ENCODE results near the gene ZNF831. TPM values are rescaled to one million over a fixed set of nuclear protein-coding genes. Genes with fewer than 3 reads are reported as not detected.

Gene ZNF831
- total and polyA plus RNA-seq, 4 donors: 0.02 to 0.10 (median 0.06) TPM; not detected in 1

DNA sequence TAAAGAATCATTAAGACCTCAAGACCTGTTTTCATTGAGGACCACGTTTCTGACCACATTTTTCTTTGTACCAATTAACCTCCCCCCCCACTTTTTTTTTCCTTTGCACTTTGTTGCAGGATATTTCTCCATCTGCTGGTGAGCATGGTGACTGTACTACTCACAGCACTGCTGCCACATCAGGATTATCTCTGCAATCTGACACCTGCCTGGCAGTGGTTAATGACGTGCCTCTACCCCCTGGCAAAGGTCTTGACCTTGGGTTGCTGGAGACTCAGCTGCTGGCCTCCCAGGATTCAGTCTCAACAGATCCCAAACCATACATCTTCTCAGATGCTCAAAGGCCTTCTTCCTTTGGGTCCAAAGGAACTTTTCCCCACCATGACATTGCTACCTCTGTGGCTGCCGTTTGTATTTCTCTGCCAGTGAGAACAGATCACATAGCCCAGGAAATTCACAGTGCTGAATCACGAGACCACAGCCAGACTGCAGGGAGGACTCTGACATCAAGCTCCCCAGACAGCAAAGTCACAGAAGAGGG is 90.2 kb downstream of the ZNF831 start:
- Histone ChIP-seq H3K36me3 (ENCODE audit: control insufficient read depth, insufficient read depth, low read length) (no peaks in the 10 kb centered on the region), H3K4me1 (ENCODE audit: control insufficient read depth, insufficient read depth, low read length) (no peaks in the 10 kb centered on the region), H3K4me3 (ENCODE audit: low read depth, low read length) (no peak overlapping the region), H3K27ac (ENCODE audit: low read depth, low read length) (no peak overlapping the region), H3K9me3 (ENCODE audit: control insufficient read depth, insufficient read depth, low read length) (peaks cover 2% of the 10 kb centered on the region), H3K27me3 (ENCODE audit: control insufficient read depth, insufficient read depth, low read length) (peaks cover 3% of the 10 kb centered on the region)
- 66% methylated on average over 4 of the region's 4 CpGs for WGBS (ENCODE audit: insufficient coverage)
- no peak for DNase-seq (ENCODE audit: low read depth in 4 of 6, low spot score in 6 of 6)

DNA sequence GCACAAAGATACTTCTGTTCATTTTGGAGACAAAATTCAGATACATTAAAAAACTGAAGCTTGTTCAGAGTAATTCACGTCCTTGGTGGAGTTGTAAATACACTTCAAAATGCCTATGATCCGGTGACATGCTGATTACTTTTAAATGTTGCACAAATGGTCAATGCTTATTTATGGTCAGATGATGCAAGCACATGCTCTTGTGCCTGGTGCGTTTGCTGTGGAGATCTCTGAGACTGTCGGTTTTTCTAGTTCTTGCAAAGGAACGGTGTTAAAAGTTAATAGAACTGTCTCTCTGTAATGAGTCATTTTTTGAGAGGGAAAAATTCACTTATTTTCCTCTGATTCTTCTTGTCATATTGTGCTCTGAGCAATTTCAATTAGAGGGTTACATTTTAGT is 91.6 kb downstream of the ZNF831 start:
- peaks cover 2% of the 10 kb centered on the region for H3K9me3 ChIP-seq (ENCODE audit: control insufficient read depth, insufficient read depth, low read length)
- peaks cover 3% of the 10 kb centered on the region for H3K27me3 ChIP-seq (ENCODE audit: control insufficient read depth, insufficient read depth, low read length)
- no peaks in the 10 kb centered on the region for H3K36me3 ChIP-seq (ENCODE audit: control insufficient read depth, insufficient read depth, low read length)
- H3K27ac ChIP-seq (ENCODE audit: low read depth, low read length): no peak overlapping the region
- H3K4me1 ChIP-seq (ENCODE audit: control insufficient read depth, insufficient read depth, low read length): no peaks in the 10 kb centered on the region
- DNase-seq (ENCODE audit: low read depth in 4 of 6, low spot score in 6 of 6): no peak
- no peak overlapping the region for H3K4me3 ChIP-seq (ENCODE audit: low read depth, low read length)
- 76% methylated on average over 4 of the region's 5 CpGs for WGBS (ENCODE audit: insufficient coverage)

DNA sequence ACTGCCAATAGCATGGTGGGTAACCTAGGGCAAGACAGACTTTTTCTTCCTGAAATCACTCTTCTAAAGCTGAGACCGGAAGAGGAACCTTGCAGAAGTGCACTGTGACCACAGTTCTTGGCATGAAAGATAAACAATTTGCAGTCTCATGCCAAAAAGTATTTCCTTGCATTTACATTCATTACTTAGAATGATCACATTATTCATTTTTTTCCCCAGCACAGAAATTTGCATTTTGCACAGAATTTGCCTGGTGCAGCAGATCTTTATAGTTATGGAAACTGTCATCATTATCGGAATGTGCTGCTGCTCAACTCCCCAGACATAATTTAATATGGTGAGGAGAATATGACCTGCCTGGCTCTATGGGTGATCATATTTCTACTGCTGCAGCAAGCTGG is 94.6 kb downstream of the ZNF831 start:
- 100% methylated on average over 1 of the region's 2 CpGs for WGBS (ENCODE audit: insufficient coverage)
- DNase-seq (ENCODE audit: low read depth in 4 of 6, low spot score in 6 of 6): peak in 1 of 6 donors; percentile 56
- peaks cover 3% of the 10 kb centered on the region for H3K27me3 ChIP-seq (ENCODE audit: control insufficient read depth, insufficient read depth, low read length)
- no peak overlapping the region for H3K27ac ChIP-seq (ENCODE audit: low read depth, low read length)
- H3K4me1 ChIP-seq (ENCODE audit: control insufficient read depth, insufficient read depth, low read length): no peaks in the 10 kb centered on the region
- H3K9me3 ChIP-seq (ENCODE audit: control insufficient read depth, insufficient read depth, low read length): no peaks in the 10 kb centered on the region
- no peaks in the 10 kb centered on the region for H3K36me3 ChIP-seq (ENCODE audit: control insufficient read depth, insufficient read depth, low read length)
- no peak overlapping the region for H3K4me3 ChIP-seq (ENCODE audit: low read depth, low read length)

DNA sequence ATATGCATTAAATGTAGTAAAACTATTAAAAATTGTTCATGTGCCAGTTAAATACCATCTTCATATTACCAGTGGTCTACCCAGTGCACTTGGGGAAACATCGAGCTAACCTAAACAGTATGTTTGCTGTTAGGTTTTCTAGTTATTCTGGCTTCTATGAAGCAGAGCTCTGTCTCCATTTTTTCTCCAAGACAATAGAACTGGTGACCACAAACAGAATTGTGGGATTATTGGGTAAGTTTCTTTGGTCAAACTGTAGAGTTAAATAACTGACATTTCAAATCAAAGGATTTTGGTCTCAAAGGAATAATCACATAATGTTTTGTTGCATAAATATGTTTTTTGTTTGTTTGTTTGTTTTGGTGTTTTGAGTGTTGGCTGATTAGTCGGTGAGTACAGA is 96.3 kb downstream of the ZNF831 start:
- Histone ChIP-seq H3K27me3 (ENCODE audit: control insufficient read depth, insufficient read depth, low read length) (peaks cover 4% of the 10 kb centered on the region), H3K27ac (ENCODE audit: low read depth, low read length) (no peak overlapping the region), H3K4me1 (ENCODE audit: control insufficient read depth, insufficient read depth, low read length) (no peaks in the 10 kb centered on the region), H3K36me3 (ENCODE audit: control insufficient read depth, insufficient read depth, low read length) (no peaks in the 10 kb centered on the region), H3K4me3 (ENCODE audit: low read depth, low read length) (no peak overlapping the region), H3K9me3 (ENCODE audit: control insufficient read depth, insufficient read depth, low read length) (no peaks in the 10 kb centered on the region)
- no peak for DNase-seq (ENCODE audit: low read depth in 4 of 6, low spot score in 6 of 6)
- 71% methylated on average over 1 of the region's 2 CpGs for WGBS (ENCODE audit: insufficient coverage)

DNA sequence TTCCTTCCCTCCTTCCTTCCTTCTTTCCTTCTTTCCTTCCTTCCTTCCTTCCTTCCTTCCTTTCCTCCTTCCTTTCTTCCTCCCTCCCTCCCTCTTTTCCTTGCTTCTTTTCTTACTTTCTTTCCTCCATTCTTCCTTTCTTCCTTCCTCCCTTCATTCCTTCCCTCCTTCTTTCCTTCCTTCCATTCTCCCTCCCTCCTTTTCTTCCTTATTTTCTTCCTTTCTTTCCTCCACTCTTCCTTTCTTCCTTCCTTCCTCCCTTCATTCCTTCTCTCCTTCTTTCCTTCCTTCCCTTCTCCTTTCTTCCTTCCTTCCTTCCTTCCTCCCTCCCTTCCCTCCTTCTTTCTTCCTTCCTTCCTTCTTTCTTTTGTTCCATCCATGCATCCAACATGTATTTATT is 101.7 kb downstream of the ZNF831 start:
- Histone ChIP-seq H3K27me3 (ENCODE audit: control insufficient read depth, insufficient read depth, low read length) (peaks cover 2% of the 10 kb centered on the region), H3K4me3 (ENCODE audit: low read depth, low read length) (no peak overlapping the region), H3K4me1 (ENCODE audit: control insufficient read depth, insufficient read depth, low read length) (no peaks in the 10 kb centered on the region), H3K9me3 (ENCODE audit: control insufficient read depth, insufficient read depth, low read length) (no peaks in the 10 kb centered on the region), H3K27ac (ENCODE audit: low read depth, low read length) (no peak overlapping the region), H3K36me3 (ENCODE audit: control insufficient read depth, insufficient read depth, low read length) (no peaks in the 10 kb centered on the region)
- no peak for DNase-seq (ENCODE audit: low read depth in 4 of 6, low spot score in 6 of 6)

DNA sequence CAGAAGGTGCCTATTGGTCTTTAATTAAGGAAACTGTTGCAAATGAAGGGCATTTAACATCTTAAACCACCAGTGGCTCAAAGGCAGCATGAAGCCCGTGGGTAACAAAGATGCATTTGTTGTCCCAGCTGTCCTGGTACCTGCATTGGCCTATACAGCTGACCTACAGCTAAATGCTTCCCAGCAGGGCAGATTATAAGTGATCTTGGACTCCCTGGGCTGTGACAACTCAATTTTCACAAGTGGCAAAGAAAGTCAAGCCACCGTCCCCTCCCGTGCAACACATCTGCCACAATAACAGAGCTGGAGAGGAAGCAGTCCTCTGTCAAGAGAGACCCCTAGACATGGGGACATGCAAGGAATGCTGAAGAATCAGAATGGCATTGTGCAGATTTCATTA is 105.2 kb downstream of the ZNF831 start:
- H3K4me1 ChIP-seq (ENCODE audit: control insufficient read depth, insufficient read depth, low read length): no peaks in the 10 kb centered on the region
- H3K27ac ChIP-seq (ENCODE audit: low read depth, low read length): no peak overlapping the region
- H3K9me3 ChIP-seq (ENCODE audit: control insufficient read depth, insufficient read depth, low read length): no peaks in the 10 kb centered on the region
- H3K27me3 ChIP-seq (ENCODE audit: control insufficient read depth, insufficient read depth, low read length): peaks cover 2% of the 10 kb centered on the region
- 31% methylated on average over 1 of the region's 3 CpGs for WGBS (ENCODE audit: insufficient coverage)
- DNase-seq (ENCODE audit: low read depth in 4 of 6, low spot score in 6 of 6): peak in 1 of 6 donors; percentile 64
- H3K4me3 ChIP-seq (ENCODE audit: low read depth, low read length): no peak overlapping the region
- H3K36me3 ChIP-seq (ENCODE audit: control insufficient read depth, insufficient read depth, low read length): no peaks in the 10 kb centered on the region

DNA sequence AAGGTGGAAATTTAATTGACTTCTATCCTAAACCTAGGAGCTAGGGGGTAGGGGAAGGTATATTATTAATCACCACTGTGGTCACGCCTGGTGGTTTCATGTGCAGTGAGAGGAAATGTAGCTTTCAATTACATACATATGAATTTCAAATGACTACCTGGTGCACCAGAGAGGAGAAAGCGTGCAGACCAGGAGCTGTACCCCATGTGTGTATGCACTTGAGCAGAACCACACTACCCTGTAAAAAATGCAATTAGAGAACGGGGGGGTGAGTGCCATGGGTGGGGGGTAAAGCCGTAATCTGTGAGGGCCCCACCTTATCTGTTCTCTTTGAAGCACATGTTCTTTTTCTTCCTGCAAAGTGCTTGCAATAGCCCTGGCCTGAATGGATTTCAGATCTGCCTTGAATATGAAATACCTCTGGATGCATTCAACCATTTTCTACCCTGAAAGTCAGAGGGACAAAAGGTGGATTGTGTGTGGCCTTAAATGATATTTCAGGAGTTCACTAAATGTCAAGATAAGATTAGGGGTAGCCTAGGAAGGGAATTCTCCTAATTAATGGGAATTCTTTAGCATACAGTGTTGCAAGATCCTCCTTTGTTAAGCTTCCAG is 105.9 kb downstream of the ZNF831 start:
- no CpG with 5 or more reads among the region's 4 CpGs for WGBS (ENCODE audit: insufficient coverage)
- Histone ChIP-seq H3K4me1 (ENCODE audit: control insufficient read depth, insufficient read depth, low read length) (no peaks in the 10 kb centered on the region), H3K27ac (ENCODE audit: low read depth, low read length) (no peak overlapping the region), H3K4me3 (ENCODE audit: low read depth, low read length) (no peak overlapping the region), H3K9me3 (ENCODE audit: control insufficient read depth, insufficient read depth, low read length) (no peaks in the 10 kb centered on the region), H3K36me3 (ENCODE audit: control insufficient read depth, insufficient read depth, low read length) (no peaks in the 10 kb centered on the region), H3K27me3 (ENCODE audit: control insufficient read depth, insufficient read depth, low read length) (peaks cover 2% of the 10 kb centered on the region)
- DNase-seq (ENCODE audit: low read depth in 4 of 6, low spot score in 6 of 6): peak in 1 of 6 donors; percentile 67

DNA sequence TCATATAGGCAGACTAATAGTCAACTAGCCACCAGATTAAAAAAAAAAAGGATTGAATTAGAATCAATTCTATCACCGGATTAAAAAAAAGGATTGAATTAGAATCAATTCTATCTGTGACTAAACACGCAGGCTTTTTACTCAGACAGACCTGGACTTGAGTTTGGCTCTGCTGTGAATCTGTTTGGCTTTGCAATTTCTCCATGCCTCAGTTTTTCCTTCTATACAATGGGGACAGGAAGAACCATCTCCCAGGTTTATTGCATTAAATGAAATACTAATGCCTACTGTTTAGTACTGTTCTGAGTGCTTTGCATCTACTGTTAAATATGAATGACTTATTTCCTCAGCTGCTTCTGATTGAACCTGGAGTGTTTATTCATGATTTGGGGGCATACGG is 106.8 kb downstream of the ZNF831 start:
- no CpG with 5 or more reads among the region's 3 CpGs for WGBS (ENCODE audit: insufficient coverage)
- H3K4me3 ChIP-seq (ENCODE audit: low read depth, low read length): no peak overlapping the region
- no peaks in the 10 kb centered on the region for H3K4me1 ChIP-seq (ENCODE audit: control insufficient read depth, insufficient read depth, low read length)
- H3K27ac ChIP-seq (ENCODE audit: low read depth, low read length): no peak overlapping the region
- DNase-seq (ENCODE audit: low read depth in 4 of 6, low spot score in 6 of 6): no peak
- H3K9me3 ChIP-seq (ENCODE audit: control insufficient read depth, insufficient read depth, low read length): no peaks in the 10 kb centered on the region
- no peaks in the 10 kb centered on the region for H3K27me3 ChIP-seq (ENCODE audit: control insufficient read depth, insufficient read depth, low read length)
- no peaks in the 10 kb centered on the region for H3K36me3 ChIP-seq (ENCODE audit: control insufficient read depth, insufficient read depth, low read length)

DNA sequence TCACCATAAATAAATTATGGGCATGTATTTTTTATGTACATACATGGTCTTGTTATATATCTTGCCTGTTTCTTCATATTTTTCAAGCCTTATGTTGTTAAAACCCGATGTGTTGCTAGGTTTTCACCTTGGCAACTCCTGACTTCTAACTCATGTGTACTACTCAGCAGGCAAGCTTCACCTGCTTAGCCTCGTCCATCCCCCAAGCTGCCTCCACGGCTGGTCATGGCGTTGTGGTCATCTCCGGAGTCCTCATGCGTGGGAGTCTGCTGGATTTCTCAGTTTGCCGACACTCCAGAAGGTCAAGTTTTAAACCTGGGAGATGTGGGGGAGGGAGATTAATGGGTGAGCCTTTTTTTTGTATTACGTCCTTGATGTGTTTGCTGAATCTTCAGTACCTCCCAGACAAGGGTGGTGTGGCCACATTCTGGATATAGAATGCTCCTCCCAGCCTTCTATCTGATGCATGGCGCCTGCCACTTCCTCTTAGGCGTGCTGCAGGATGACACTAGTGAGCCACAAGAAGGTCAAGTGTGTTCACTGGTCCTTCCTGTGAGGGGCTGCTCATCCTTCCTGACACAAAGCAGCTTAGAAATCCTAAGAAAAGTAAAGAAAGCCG is 110.2 kb downstream of the ZNF831 start:
- no peak overlapping the region for H3K4me3 ChIP-seq (ENCODE audit: low read depth, low read length)
- WGBS (ENCODE audit: insufficient coverage): 83% methylated on average over 6 of the region's 11 CpGs
- no peaks in the 10 kb centered on the region for H3K4me1 ChIP-seq (ENCODE audit: control insufficient read depth, insufficient read depth, low read length)
- H3K27me3 ChIP-seq (ENCODE audit: control insufficient read depth, insufficient read depth, low read length): no peaks in the 10 kb centered on the region
- no peak overlapping the region for H3K27ac ChIP-seq (ENCODE audit: low read depth, low read length)
- DNase-seq (ENCODE audit: low read depth in 4 of 6, low spot score in 6 of 6): no peak
- H3K9me3 ChIP-seq (ENCODE audit: control insufficient read depth, insufficient read depth, low read length): no peaks in the 10 kb centered on the region
- no peaks in the 10 kb centered on the region for H3K36me3 ChIP-seq (ENCODE audit: control insufficient read depth, insufficient read depth, low read length)

DNA sequence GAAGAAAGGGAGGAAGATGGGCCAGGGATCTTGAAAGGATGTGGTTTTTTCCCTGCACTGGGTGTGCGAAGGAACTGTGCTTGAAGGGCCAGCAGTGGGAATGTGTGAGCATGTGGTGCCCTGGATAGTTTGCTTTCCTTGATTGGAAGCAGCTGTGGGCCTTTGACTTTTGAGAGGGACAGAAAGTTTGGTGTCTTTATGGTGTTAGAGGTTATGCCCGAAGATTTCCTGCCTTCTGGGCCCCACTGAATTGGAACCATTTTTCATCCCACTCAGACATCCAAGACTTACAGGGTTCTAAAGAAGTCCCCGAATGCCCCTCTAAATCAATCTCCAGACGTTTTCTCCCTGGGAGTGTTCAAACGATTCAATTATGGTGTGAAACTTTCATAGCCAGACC is 113.3 kb downstream of the ZNF831 start:
- no peak overlapping the region for H3K27ac ChIP-seq (ENCODE audit: low read depth, low read length)
- H3K27me3 ChIP-seq (ENCODE audit: control insufficient read depth, insufficient read depth, low read length): no peaks in the 10 kb centered on the region
- no peak overlapping the region for H3K4me3 ChIP-seq (ENCODE audit: low read depth, low read length)
- no peaks in the 10 kb centered on the region for H3K36me3 ChIP-seq (ENCODE audit: control insufficient read depth, insufficient read depth, low read length)
- WGBS (ENCODE audit: insufficient coverage): 39% methylated on average over 4 of the region's 5 CpGs
- no peak for DNase-seq (ENCODE audit: low read depth in 4 of 6, low spot score in 6 of 6)
- H3K4me1 ChIP-seq (ENCODE audit: control insufficient read depth, insufficient read depth, low read length): no peaks in the 10 kb centered on the region
- no peaks in the 10 kb centered on the region for H3K9me3 ChIP-seq (ENCODE audit: control insufficient read depth, insufficient read depth, low read length)
